GM21723 (cell line): Measurements from ENCODE around the gene FOXF1.

Experiments
- ATAC-seq: cut with Tn5 transposase; IDR thresholded peaks from one replicate; pipeline ENCODE4 v1.9.1; 2021; ENCODE audit warnings: mild to moderate bottlenecking, moderate library complexity; ENCODE audit not compliant: unreplicated experiment

Gene FOXF1

GRCh38 chr16:86515777-86516622 is 5.7 kb downstream of the FOXF1 start:
- ATAC-seq: no peak

DNA sequence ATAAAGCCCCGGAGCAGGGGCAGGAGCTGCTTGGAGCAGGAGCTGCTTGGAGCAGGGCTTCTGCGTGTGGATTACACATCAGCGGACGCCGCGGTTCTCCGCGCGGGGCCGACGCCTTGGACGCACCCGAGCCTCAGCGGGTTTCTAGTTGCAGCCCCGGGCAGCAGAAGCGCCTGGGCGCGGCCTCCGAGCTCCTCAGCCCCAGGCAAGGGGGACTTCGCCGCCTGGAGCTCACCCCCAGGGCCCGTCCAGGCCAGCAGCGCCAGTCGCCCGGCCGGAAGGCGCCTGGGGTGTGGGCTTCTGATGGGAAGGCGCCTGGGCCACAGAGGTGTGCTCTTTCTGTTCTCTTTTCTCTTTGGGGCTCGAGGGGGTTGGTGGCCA is 6.3 kb downstream of the FOXF1 start:
- no peak for ATAC-seq

DNA sequence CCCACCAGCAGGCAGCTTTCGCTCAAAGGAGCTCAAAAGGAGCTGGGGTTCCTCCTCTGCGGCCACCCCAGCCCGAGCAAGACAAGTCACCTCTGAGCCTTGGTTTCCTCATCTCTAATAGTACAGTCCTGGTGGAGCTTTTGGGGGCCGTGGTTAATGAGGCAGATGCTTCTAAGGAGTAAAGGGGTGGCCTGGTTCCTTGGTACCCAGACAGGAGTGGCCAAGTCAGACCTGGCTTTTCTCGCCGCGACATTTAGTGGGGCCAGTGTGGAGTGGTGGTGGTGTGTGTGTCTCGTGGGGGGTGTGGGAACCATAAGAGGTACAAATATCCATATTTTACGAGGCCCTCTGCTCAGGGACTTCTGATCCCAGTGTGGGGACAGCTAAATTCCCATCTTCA is 6.7 kb downstream of the FOXF1 start:
- no peak for ATAC-seq

DNA sequence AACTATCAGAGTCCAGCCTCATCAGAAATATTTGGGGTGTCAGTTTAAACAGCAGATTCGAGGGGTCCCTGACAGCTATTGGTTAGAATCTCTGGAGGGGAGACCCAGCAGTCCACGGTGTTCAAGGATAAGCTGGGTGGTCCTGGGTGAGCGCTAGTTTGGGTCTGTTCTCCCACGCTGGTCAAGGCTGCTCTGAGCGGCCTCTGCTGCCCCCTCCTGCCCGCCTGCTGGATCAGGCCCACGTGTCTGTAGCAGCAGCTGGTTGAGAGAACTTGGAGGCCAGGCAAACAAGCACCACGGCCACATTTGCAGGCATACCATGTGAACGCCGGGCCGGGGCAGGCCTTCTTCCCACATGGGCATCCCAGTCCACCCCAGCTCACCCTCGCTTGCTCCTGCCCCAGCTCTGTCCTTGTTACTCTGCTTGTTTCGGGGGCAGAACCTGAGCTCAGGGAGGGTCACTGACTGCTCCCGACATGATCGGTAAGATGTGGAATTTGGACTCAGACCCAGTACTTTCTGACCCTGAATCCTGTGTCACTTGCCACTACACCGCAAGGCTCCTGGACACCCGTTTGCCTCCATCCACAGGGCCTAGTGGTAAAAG is 7.4 kb downstream of the FOXF1 start:
- ATAC-seq: no peak

GRCh38 chr16:86519007-86519648 is 8.8 kb downstream of the FOXF1 start:
- no peak for ATAC-seq

GRCh38 chr16:86519649-86520316 is 9.5 kb downstream of the FOXF1 start:
- no peak for ATAC-seq

- no peak for ATAC-seq
Observed at GRCh38 chr16:86520317-86521210, 10.2 kb downstream of the FOXF1 start.

DNA sequence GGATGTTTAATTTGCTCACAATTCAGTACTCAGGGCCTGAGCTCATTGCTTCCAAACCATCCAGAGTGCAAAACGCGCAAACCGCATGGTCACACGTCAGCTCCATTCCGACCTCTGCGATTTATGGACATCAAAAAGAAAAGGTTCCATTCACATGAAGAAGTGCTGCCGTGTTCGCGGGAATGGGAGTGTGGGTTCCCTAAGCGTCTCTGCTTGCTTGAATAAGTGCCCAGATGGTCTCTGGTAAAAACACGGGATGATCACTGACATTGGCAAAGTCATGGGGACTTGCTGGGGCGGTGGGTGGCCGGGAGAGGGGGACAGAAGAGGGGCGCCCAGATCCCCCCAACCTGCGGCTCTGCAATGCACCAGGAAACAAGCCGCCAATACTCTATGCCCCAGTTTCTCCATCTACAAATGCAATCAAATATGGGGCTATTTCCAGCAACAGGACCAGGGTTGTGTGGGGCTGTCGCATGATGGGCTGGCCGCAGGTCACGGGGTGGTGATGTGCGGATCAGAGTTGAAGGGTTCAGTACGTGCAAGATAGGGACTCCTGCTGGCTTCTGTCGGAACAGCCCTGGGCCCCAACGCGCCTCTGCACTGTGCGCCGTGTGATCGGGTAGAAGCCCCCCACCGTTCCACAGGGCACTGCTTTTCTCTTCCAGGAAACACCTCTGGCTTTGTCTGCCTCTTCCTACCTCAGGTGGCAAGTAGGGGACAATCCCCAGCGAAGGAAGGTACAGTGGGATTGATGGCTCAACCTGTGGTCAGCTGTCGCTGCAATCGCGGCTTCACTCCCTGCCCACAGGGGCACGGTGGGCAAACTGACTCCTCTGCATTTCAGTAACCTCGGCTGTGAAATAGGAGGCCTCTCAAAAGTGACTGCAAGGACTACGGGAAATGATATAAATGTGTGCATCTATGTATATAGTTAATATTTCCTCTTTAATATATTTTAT is 11.2 kb downstream of the FOXF1 start:
- ATAC-seq: no peak

- ATAC-seq: no peak
Observed at GRCh38 chr16:86522634-86523033, 12.3 kb downstream of the FOXF1 start.

GRCh38 chr16:86523166-86523740 is 12.9 kb downstream of the FOXF1 start:
- no peak for ATAC-seq

GRCh38 chr16:86524029-86524428 is 13.7 kb downstream of the FOXF1 start:
- no peak for ATAC-seq

GRCh38 chr16:86525696-86526095 is 15.4 kb downstream of the FOXF1 start:
- ATAC-seq: no peak

DNA sequence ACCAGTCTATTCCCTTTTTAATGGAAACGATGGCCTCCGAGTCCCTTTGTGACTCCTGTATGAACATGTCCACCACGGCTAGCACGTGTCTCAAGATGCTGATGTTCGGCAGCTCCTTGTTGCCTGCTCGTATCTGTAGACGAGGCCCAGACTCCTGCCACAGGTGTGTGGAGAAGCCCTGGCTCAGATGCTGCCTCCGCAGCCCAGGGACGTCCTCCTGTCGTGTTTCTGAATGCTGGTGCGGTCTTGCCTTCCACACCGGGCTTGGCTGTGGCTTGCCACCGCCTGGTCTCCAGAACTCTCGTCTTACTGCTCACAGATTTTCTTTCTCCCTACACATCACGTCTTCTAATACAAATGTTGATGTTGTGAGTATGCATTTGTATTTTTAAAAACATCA is 17.0 kb downstream of the FOXF1 start:
- no peak for ATAC-seq

- ATAC-seq: no peak
Observed at GRCh38 chr16:86528061-86528929, 18.0 kb downstream of the FOXF1 start.

- no peak for ATAC-seq
Observed at GRCh38 chr16:86529160-86529559, 18.8 kb downstream of the FOXF1 start.

DNA sequence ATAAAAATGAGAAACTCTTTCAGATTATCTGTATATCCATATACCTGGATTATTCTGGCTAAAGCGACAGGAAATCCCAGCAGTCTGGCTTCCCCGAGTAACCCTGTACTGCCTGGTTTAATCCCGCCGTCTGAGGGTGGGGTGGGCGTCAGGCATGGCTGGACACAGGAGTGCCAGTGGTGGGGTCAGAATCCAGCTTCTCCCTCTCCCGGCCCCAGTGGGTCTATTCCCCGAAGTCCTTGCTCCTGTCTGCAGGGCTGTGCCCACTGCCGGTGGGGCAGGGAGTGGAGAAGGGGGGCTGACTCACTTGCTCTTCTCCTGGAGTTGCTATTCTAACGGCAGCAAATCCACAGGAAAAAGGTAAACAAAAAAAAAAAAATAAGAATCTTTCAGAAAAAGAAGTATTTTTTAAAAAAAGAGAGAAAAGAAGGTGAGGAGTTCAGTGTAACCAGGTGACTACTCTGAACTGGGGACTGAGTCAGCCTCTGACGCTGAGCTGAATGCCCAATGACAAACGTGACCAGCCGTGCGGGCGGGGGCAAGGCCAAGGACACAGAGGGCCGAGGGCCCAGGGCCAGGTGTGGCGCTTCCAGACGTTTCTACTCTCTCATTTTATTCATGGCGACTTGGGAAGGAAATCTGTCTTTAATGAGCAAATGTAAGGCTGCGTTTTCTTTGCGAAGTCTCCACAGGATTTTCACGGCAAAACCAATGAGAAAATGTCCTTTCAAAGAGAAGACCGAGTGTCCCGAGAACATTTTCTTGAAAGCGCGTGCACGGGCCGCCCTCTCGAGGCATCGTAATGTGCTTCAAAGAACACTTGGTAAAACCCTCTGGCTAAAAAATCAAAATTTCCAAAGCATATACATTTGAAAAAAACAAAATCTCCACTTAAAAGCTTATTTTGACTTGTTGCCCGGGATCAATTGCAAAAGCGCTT is 20.2 kb downstream of the FOXF1 start:
- no peak for ATAC-seq

GRCh38 chr16:86531191-86531545 is 20.8 kb downstream of the FOXF1 start:
- ATAC-seq: no peak
